B cell (primary cell): ENCODE measurements around the gene AKT3.

Experiments
- EZH2 ChIP-seq: IDR thresholded peaks from 2 replicates; pipeline ENCODE4 v1.6.1; 2012; ENCODE audit warnings: borderline replicate concordance, low read depth, mild to moderate bottlenecking, moderate library complexity, low read length; ENCODE audit not compliant: insufficient read depth, poor library complexity, severe bottlenecking
- TF ChIP-seq, protein P1 (sequence below): fragments of 200-600 bp; IDR thresholded peaks from one replicate; pipeline ENCODE4 v1.8.0; 2022; ENCODE audit warnings: antibody characterized with exemption, mild to moderate bottlenecking

- TF ChIP-seq, protein P1, sequence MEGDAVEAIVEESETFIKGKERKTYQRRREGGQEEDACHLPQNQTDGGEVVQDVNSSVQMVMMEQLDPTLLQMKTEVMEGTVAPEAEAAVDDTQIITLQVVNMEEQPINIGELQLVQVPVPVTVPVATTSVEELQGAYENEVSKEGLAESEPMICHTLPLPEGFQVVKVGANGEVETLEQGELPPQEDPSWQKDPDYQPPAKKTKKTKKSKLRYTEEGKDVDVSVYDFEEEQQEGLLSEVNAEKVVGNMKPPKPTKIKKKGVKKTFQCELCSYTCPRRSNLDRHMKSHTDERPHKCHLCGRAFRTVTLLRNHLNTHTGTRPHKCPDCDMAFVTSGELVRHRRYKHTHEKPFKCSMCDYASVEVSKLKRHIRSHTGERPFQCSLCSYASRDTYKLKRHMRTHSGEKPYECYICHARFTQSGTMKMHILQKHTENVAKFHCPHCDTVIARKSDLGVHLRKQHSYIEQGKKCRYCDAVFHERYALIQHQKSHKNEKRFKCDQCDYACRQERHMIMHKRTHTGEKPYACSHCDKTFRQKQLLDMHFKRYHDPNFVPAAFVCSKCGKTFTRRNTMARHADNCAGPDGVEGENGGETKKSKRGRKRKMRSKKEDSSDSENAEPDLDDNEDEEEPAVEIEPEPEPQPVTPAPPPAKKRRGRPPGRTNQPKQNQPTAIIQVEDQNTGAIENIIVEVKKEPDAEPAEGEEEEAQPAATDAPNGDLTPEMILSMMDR: no peak
- no peak for TF ChIP-seq EZH2
These were observed 59.6 kb downstream of the AKT3 start for GRCh38 chr1:243790404-243790803.
